H1 (cell line): ENCODE results near the gene CDC7. TPM values are rescaled to one million over a fixed set of nuclear protein-coding genes. Genes with fewer than 3 reads are reported as not detected.

Experiments
- BRCA1 ChIP-seq: IDR thresholded peaks from 2 replicates; pipeline ENCODE4 v1.6.1; 2012; ENCODE audit warnings: low read depth, low read length, improper control_type of control experiment
- CHD7 ChIP-seq: fragments of 300-600 bp; sonication (generic); IDR thresholded peaks from 2 replicates; pipeline ENCODE4 v1.7.1; 2012; ENCODE audit warnings: low read length, moderate library complexity, mild to moderate bottlenecking, inconsistent platforms; ENCODE audit not compliant: insufficient replicate concordance
- CREB1 ChIP-seq: IDR thresholded peaks from 2 replicates; pipeline ENCODE4 v1.6.1; 2012; ENCODE audit warnings: inconsistent platforms
- EGR1 ChIP-seq: IDR thresholded peaks from 2 replicates; pipeline ENCODE4 v1.6.1; 2011; ENCODE audit warnings: low read depth, low read length, borderline replicate concordance
- FOSL1 ChIP-seq: IDR thresholded peaks from 2 replicates; pipeline ENCODE4 v1.6.1; 2011; ENCODE audit warnings: mild to moderate bottlenecking, low read depth, low read length, moderate library complexity; ENCODE audit not compliant: insufficient read depth
- HDAC6 ChIP-seq: IDR thresholded peaks from one replicate; pipeline ENCODE4 v1.7.1; 2012; ENCODE audit warnings: low read depth, mild to moderate bottlenecking, inconsistent platforms, low read length, moderate library complexity
- KDM1A ChIP-seq: fragments of 200-600, 300-600 bp; sonication (generic); IDR thresholded peaks from 2 replicates; pipeline ENCODE4 v1.7.1; 2016; ENCODE audit warnings: mild to moderate bottlenecking, low read length, borderline replicate concordance
- MAX ChIP-seq: IDR thresholded peaks from 2 replicates; pipeline ENCODE4 v1.6.1; 2012; ENCODE audit warnings: inconsistent platforms
- POU5F1 ChIP-seq: IDR thresholded peaks from 2 replicates; pipeline ENCODE4 v1.6.1; 2011; ENCODE audit warnings: low read depth, mild to moderate bottlenecking, low read length, moderate library complexity
- RAD21 ChIP-seq, 2 experiments: IDR thresholded peaks in 1 of 2; conservative IDR thresholded peaks in 1 of 2; 2 replicates each; pipeline ENCODE4 v1.6.1; 2011; ENCODE audit warnings: low read depth in 2 of 2, low read length in 2 of 2, improper control_type of control experiment in 1 of 2, inconsistent platforms in 1 of 2, mild to moderate bottlenecking in 1 of 2, moderate library complexity in 1 of 2
- polyA plus RNA-seq, 7 experiments: library from polyadenylated mRNA; depleted of rRNA in 3 of 7; stranded (reverse) in 5 of 7; unstranded in 2 of 7; fragments of >200 nt in 5 of 7; fragments of 200-250 nt in 2 of 7; gene quantifications; 1 replicate in 5 of 7; 2 replicates in 1 of 7; 4 replicates in 1 of 7; pipeline versions ENCODE4 v1.2.1 to v1.2.3, GENCODE V29; 2011 to 2013; ENCODE audit warnings: missing spikeins in 2 of 7, mixed read lengths in 2 of 7
- total RNA-seq: library from RNA; stranded (reverse); fragmentation: NEBNext Ultra II Directional; extraction: Animal tissue kit (Norgen Biotek cat#: 25700); gene quantifications from 2 replicates; pipeline ENCODE4 v1.2.1, GENCODE V29; 2021

CDC7 gene
- total and polyA plus RNA-seq, 2 of the 8 experiments (the other 6 are each of a cell fraction or from before 2014, with no cell fraction given): 12.2 to 34.4 TPM

- TF ChIP-seq FOSL1 (no peak), POU5F1 (0 out of 2 replicates have a peak, but pooled peaks have one; percentile 48), KDM1A (peak; percentile 32; the same call in 1 of the 2 replicates), BRCA1 (no peak), RAD21 (IDR thresholded peaks at IDR 0.05 in 1 of 2, conservative IDR thresholded peaks at IDR 0.05 in 1 of 2; ENCODE audit: low read depth in 2 of 2, low read length in 2 of 2) (peak in 1 of 2 experiments; percentile 54; a peak in 2 of 4 replicates), EGR1 (peak; percentile 75), CHD7 (peak; percentile 48), CREB1 (no peak; the same call in 1 of the 2 replicates), MAX (peak; percentile 86), HDAC6 (no peak)
Measured at GRCh38 chr1:91500756-91501522, at the start of gene CDC7 (continued).
